CD4-positive, alpha-beta T cell (primary cell): Measurements from ENCODE around the gene SAA1. TPM values are rescaled to one million over a fixed set of nuclear protein-coding genes. Genes with fewer than 3 reads are reported as not detected.

Experiments
- ATAC-seq: fragments of 200-7000 bp; cut with Tn5 transposase; one replicate; pipeline ENCODE4 v1.10.0; 2022; ENCODE audit warnings: mild to moderate bottlenecking; ENCODE audit not compliant: poor library complexity
- CTCF ChIA-PET: fragments of 350-600 bp; sonication (Branson Sonifier 250); formaldehyde crosslinking; loops from one replicate; lab custom pipeline; 2021; ENCODE audit warnings: antibody characterized with exemption, inconsistent platforms; lab: Charles Lee
- POLR2A ChIA-PET: fragments of 350-600 bp; sonication (Branson Sonifier 250); formaldehyde crosslinking; loops from one replicate; lab custom pipeline; 2021; ENCODE audit warnings: antibody characterized with exemption, inconsistent platforms; lab: Charles Lee
- DNase-seq, 14 experiments: peaks; one replicate each; pipeline ENCODE4 v3.0.0-alpha.2; 2013 to 2020; ENCODE audit warnings: mixed read lengths in 2 of 14
- H3K27ac ChIP-seq, 2 donors: one replicate each; pipeline versions ENCODE4 v1.5.1 to v1.7.0; 2013; ENCODE audit warnings: low read length in 2 of 2, low read depth in 1 of 2, mild to moderate bottlenecking in 1 of 2
- H3K27me3 ChIP-seq, 2 experiments: 1 replicate in 1 of 2; 2 replicates in 1 of 2; pipeline versions ENCODE4 v1.6.1 to v1.7.0; 2013; ENCODE audit warnings: low read length in 2 of 2, control low read depth in 1 of 2, mild to moderate bottlenecking in 1 of 2, moderate library complexity in 1 of 2; ENCODE audit not compliant: insufficient read depth in 2 of 2, control insufficient read depth in 1 of 2
- H3K36me3 ChIP-seq: one replicate; pipeline ENCODE4 v1.6.1; 2013; ENCODE audit warnings: low read length, control low read depth; ENCODE audit not compliant: insufficient read depth
- H3K4me1 ChIP-seq: one replicate; pipeline ENCODE4 v1.6.1; 2013; ENCODE audit warnings: low read length, control low read depth; ENCODE audit not compliant: insufficient read depth
- H3K4me3 ChIP-seq: one replicate; pipeline ENCODE4 v1.5.1; 2013; ENCODE audit warnings: mild to moderate bottlenecking, low read length, moderate library complexity
- H3K9me3 ChIP-seq, 2 experiments: 1 replicate in 1 of 2; 2 replicates in 1 of 2; pipeline versions ENCODE4 v1.6.1 to v1.7.0; 2013; ENCODE audit warnings: low read length in 2 of 2, mild to moderate bottlenecking in 2 of 2, control low read depth in 1 of 2, moderate library complexity in 1 of 2; ENCODE audit not compliant: control insufficient read depth in 1 of 2, insufficient read depth in 1 of 2
- H3K27ac Mint-ChIP-seq: one replicate; pipeline ENCODE4 v1.8.0; 2020; ENCODE audit warnings: mixed read lengths
- H3K27me3 Mint-ChIP-seq: one replicate; pipeline ENCODE4 v1.8.0; 2021; ENCODE audit warnings: mixed read lengths
- H3K36me3 Mint-ChIP-seq: one replicate; pipeline ENCODE4 v1.8.0; 2021; ENCODE audit warnings: low read depth, mixed read lengths
- H3K4me1 Mint-ChIP-seq: one replicate; pipeline ENCODE4 v1.8.0; 2021; ENCODE audit warnings: low read depth, mixed read lengths
- H3K4me3 Mint-ChIP-seq: one replicate; pipeline ENCODE4 v1.8.0; 2020; ENCODE audit warnings: mild to moderate bottlenecking, mixed read lengths
- H3K9me3 Mint-ChIP-seq: one replicate; pipeline ENCODE4 v1.8.0; 2020; ENCODE audit warnings: mixed read lengths
- CTCF ChIP-seq: fragments of 200-600 bp; IDR thresholded peaks from one replicate; pipeline ENCODE4 v1.8.0; 2022; ENCODE audit warnings: antibody characterized with exemption, mild to moderate bottlenecking
- intact Hi-C, 2 experiments: fragments of 100-400 bp; cut with DNase I in 1 of 2; cut with micrococcal nuclease in 1 of 2; formaldehyde crosslinking; loops; one replicate each; pipeline versions ENCODE4 v1.15.1 to v1.9.0; 2023 to 2025; cut with DNase I, micrococcal nuclease
- total RNA-seq, 174 experiments: library from RNA in 2 of 174; stranded (reverse) in 2 of 174; gene quantifications; one replicate each; pipeline ENCODE4 v1.2.3 and lab custom pipeline; 2021 to 2026

Gene SAA1
- total RNA-seq, 2 experiments from 2014 or later = not detected

- POLR2A ChIA-PET = no interaction called here
- CTCF ChIA-PET = no interaction called here
- H3K36me3 Mint-ChIP-seq = no peaks in the 10 kb centered on the region
Measured at GRCh38 chr11:18223591-18224387, 42.3 kb upstream of the SAA1 start.

GRCh38 chr11:18225913-18226312 is 40.2 kb upstream of the SAA1 start:
- H3K27me3 ChIP-seq = no peaks in the 10 kb centered on the region
- Mint-ChIP-seq H3K9me3 (no peaks in the 10 kb centered on the region), H3K4me1 (no peaks in the 10 kb centered on the region), H3K4me3 (no peak overlapping the region), H3K36me3 (no peaks in the 10 kb centered on the region), H3K27ac (no peak overlapping the region), H3K27me3 (peaks cover 5% of the 10 kb centered on the region)
- intact Hi-C loops = no loop called here
- H3K4me3 ChIP-seq = no peak overlapping the region
- ChIA-PET POLR2A (no interaction called here), CTCF (no interaction called here)
- no peaks in the 10 kb centered on the region for H3K36me3 ChIP-seq
- TF ChIP-seq CTCF = no peak
- peaks cover 0 to 7% of the 10 kb centered on the region in 2 experiments for H3K9me3 ChIP-seq
- ATAC-seq (no peak), DNase-seq (no peak)
- no peaks in the 10 kb centered on the region for H3K4me1 ChIP-seq
- no peak overlapping the region for H3K27ac ChIP-seq

More at GRCh38 chr11:18223591-18224387, 42.3 kb upstream of the SAA1 start:
- no peaks in the 10 kb centered on the region for H3K36me3 ChIP-seq
- H3K9me3 ChIP-seq = peaks cover 0 to 11% of the 10 kb centered on the region in 2 experiments
- Mint-ChIP-seq H3K9me3 (no peaks in the 10 kb centered on the region), H3K4me1 (no peaks in the 10 kb centered on the region), H3K27ac (no peak overlapping the region), H3K4me3 (no peak overlapping the region), H3K27me3 (peaks cover 5% of the 10 kb centered on the region)
- DNase-seq (no peak), ATAC-seq (no peak)
- no peak for TF ChIP-seq CTCF
- H3K27ac ChIP-seq = no peak overlapping the region
- H3K4me3 ChIP-seq = no peak overlapping the region
- intact Hi-C loops = no loop called here
- no peaks in the 10 kb centered on the region for H3K4me1 ChIP-seq
- H3K27me3 ChIP-seq = no peaks in the 10 kb centered on the region

GRCh38 chr11:18229501-18229900 is 36.6 kb upstream of the SAA1 start:
- intact Hi-C loops = no loop called here
- Histone ChIP-seq H3K27ac (no peak overlapping the region), H3K27me3 (no peaks in the 10 kb centered on the region)

More at GRCh38 chr11:18229501-18229900, 36.6 kb upstream of the SAA1 start:
- ATAC-seq (no peak), DNase-seq (no peak)
- H3K27ac Mint-ChIP-seq = no peak overlapping the region
- no peaks in the 10 kb centered on the region for H3K9me3 Mint-ChIP-seq
- H3K4me3 Mint-ChIP-seq = no peak overlapping the region
- peaks cover 11% of the 10 kb centered on the region for H3K27me3 Mint-ChIP-seq
- no peaks in the 10 kb centered on the region for H3K36me3 ChIP-seq
- H3K36me3 Mint-ChIP-seq = no peaks in the 10 kb centered on the region
- H3K4me1 ChIP-seq = no peaks in the 10 kb centered on the region
- H3K4me1 Mint-ChIP-seq = no peaks in the 10 kb centered on the region
- ChIA-PET CTCF (interaction anchor here (0.9 kb wide), 1 partner anchor 15 kb away, joined by 3 read pairs; no protein-coding TSS in a partner anchor), POLR2A (no interaction called here)
- H3K4me3 ChIP-seq = no peak overlapping the region
- no peak for TF ChIP-seq CTCF
- no peaks in the 10 kb centered on the region for H3K9me3 ChIP-seq
